CD8-positive, alpha-beta memory T cell (primary cell): ENCODE data around the gene SERPIND1. TPM values are rescaled to one million over a fixed set of nuclear protein-coding genes. Genes with fewer than 3 reads are reported as not detected.
A peak's percentile ranks its signal among the peaks of the same experiment; 100 is the strongest.
"Not testable (repeated sequence)": the region's sequence is repeated elsewhere in the genome, so short reads cannot be mapped to it uniquely, and the experiment has no call there.

Source experiments
- CTCF ChIA-PET: fragments of 350-600 bp; sonication (Branson Sonifier 250); formaldehyde crosslinking; loops from one replicate; lab custom pipeline; 2021; ENCODE audit warnings: antibody characterized with exemption; lab: Charles Lee
- POLR2A ChIA-PET: fragments of 350-600 bp; sonication (Branson Sonifier 250); formaldehyde crosslinking; loops from one replicate; lab custom pipeline; 2021; ENCODE audit warnings: antibody characterized with exemption; lab: Charles Lee
- DNase-seq, 5 donors: peaks; one replicate each; pipeline versions ENCODE4 v3.0.0 to v3.0.0-alpha.2; 2020 to 2022; ENCODE audit warnings: mixed read lengths in 1 of 5
- H3K27ac ChIP-seq: one replicate; pipeline ENCODE4 v1.7.0; 2013; ENCODE audit warnings: low read depth, mild to moderate bottlenecking, low read length, moderate library complexity
- H3K27me3 ChIP-seq: 2 replicates; pipeline ENCODE4 v1.7.0; 2013; ENCODE audit warnings: low read length, mild to moderate bottlenecking; ENCODE audit not compliant: insufficient read depth, poor library complexity, severe bottlenecking
- H3K36me3 ChIP-seq: 2 replicates; pipeline ENCODE4 v1.7.0; 2013; ENCODE audit warnings: mild to moderate bottlenecking, low read length, moderate library complexity; ENCODE audit not compliant: insufficient read depth
- H3K4me1 ChIP-seq: 2 replicates; pipeline ENCODE4 v1.7.0; 2013; ENCODE audit warnings: mild to moderate bottlenecking, low read length, moderate library complexity; ENCODE audit not compliant: insufficient read depth
- H3K4me3 ChIP-seq: 2 replicates; pipeline ENCODE4 v1.7.0; 2013; ENCODE audit warnings: mild to moderate bottlenecking, low read length
- H3K9me3 ChIP-seq: 2 replicates; pipeline ENCODE4 v1.7.0; 2013; ENCODE audit warnings: mild to moderate bottlenecking, low read length
- H3K27ac Mint-ChIP-seq, 8 donors: one replicate each; pipeline ENCODE4 v1.8.0; 2020 to 2021; ENCODE audit warnings: mixed read lengths in 8 of 8, mild to moderate bottlenecking in 6 of 8, inconsistent platforms in 3 of 8, moderate library complexity in 3 of 8
- H3K27me3 Mint-ChIP-seq, 2 donors: one replicate each; pipeline ENCODE4 v1.8.0; 2020 to 2021; ENCODE audit warnings: mixed read lengths in 2 of 2, mild to moderate bottlenecking in 1 of 2, moderate library complexity in 1 of 2
- H3K36me3 Mint-ChIP-seq, 3 donors: one replicate each; pipeline ENCODE4 v1.8.0; 2020 to 2021; ENCODE audit warnings: mixed read lengths in 3 of 3, inconsistent platforms in 1 of 3, mild to moderate bottlenecking in 1 of 3
- H3K4me1 Mint-ChIP-seq, 3 donors: one replicate each; pipeline ENCODE4 v1.8.0; 2020 to 2021; ENCODE audit warnings: mixed read lengths in 3 of 3, inconsistent platforms in 1 of 3, mild to moderate bottlenecking in 1 of 3
- H3K4me3 Mint-ChIP-seq, 7 donors: one replicate each; pipeline ENCODE4 v1.8.0; 2020 to 2021; ENCODE audit warnings: mixed read lengths in 7 of 7, mild to moderate bottlenecking in 6 of 7, moderate library complexity in 4 of 7, inconsistent platforms in 2 of 7
- H3K9me3 Mint-ChIP-seq, 5 donors: one replicate each; pipeline ENCODE4 v1.8.0; 2020 to 2022; ENCODE audit warnings: mixed read lengths in 5 of 5, mild to moderate bottlenecking in 3 of 5, moderate library complexity in 2 of 5, inconsistent platforms in 1 of 5
- polyA plus RNA-seq: library from polyadenylated mRNA; unstranded; fragments of 300-500 nt; fragmentation: Illumina TruSeq; gene quantifications from one replicate; pipeline ENCODE4 v1.2.3, GENCODE V29; 2021
- total RNA-seq, 2 experiments: library from RNA; stranded (reverse); gene quantifications; one replicate each; pipeline ENCODE4 v1.2.3, GENCODE V29; 2021

Gene SERPIND1
- total and polyA plus RNA-seq, 3 experiments from 2014 or later: 0.32 TPM; not detected in 2

GRCh38 chr22:20735356-20736162 is 38.4 kb upstream of the SERPIND1 start:
- H3K9me3 ChIP-seq, H3K4me1 ChIP-seq, POLR2A ChIA-PET, H3K4me3 ChIP-seq, H3K9me3 Mint-ChIP-seq, H3K27ac ChIP-seq, H3K27me3 Mint-ChIP-seq, H3K4me1 Mint-ChIP-seq, CTCF ChIA-PET, H3K4me3 Mint-ChIP-seq, DNase-seq, H3K36me3 ChIP-seq, H3K27me3 ChIP-seq: not testable (repeated sequence)
- Mint-ChIP-seq H3K27ac (peak overlapping the region in 3 of 8 donors; percentile 28 to 53 (median 35)), H3K36me3 (peaks cover 5 to 51% (median 12%) of the 10 kb centered on the region in 3 donors)

- CTCF ChIA-PET, H3K4me1 Mint-ChIP-seq, H3K4me1 ChIP-seq, H3K9me3 ChIP-seq, H3K4me3 ChIP-seq, DNase-seq, H3K27ac ChIP-seq, H3K9me3 Mint-ChIP-seq, H3K27me3 ChIP-seq, POLR2A ChIA-PET, H3K27me3 Mint-ChIP-seq, H3K4me3 Mint-ChIP-seq: not testable (repeated sequence)
- H3K36me3 ChIP-seq: peaks cover 14% of the 10 kb centered on the region
- Mint-ChIP-seq H3K27ac (peak overlapping the region in 1 of 8 donors; percentile 23), H3K36me3 (peaks cover 5 to 61% (median 16%) of the 10 kb centered on the region in 3 donors)
These were observed 37.0 kb upstream of the SERPIND1 start for GRCh38 chr22:20736891-20737290.

GRCh38 chr22:20738394-20739089 is 35.4 kb upstream of the SERPIND1 start:
- H3K27me3 ChIP-seq: no peaks in the 10 kb centered on the region
- no peaks in the 10 kb centered on the region for H3K4me1 Mint-ChIP-seq

DNA sequence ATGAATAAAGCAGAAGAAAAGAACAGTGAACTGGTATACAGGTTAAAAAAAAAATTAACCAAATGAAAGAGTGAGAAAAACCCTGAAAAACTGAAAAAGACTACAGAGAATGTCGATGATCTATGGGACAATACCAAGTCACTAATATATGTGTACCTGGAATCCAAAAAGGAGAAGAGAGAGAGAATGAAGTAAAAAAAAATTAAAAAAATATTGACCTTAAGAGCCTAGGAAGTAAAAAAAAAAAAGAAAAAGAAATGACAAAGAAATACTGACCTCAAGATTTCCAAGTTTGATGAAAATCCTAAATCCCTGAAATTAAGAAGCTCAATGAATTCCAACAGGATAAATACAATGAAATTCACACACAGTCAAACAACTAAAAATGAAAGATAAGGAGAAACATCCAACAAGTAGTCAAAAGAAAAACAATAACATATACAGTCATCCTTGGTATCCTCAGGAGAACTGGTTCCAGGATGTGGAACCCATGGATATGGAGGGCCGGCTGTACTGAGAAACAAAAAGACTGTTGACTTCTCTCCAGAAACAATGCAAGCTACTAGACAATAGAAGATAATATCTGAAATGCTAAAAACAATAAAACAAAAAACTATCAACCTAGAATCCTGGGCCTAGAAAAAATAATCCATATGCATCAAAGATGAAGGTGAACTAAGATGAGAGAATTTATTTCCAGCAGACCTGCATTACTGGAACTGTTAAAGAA is 33.5 kb upstream of the SERPIND1 start:
- H3K4me3 ChIP-seq: no peak overlapping the region
- Mint-ChIP-seq H3K27ac (peak overlapping the region in 3 of 8 donors; percentile 38 to 55 (median 40)), H3K27me3 (no peaks in the 10 kb centered on the region), H3K4me1 (no peaks in the 10 kb centered on the region), H3K4me3 (no peak overlapping the region), H3K9me3 (no peaks in the 10 kb centered on the region), H3K36me3 (peaks cover 5 to 79% (median 18%) of the 10 kb centered on the region in 3 donors)
- no peaks in the 10 kb centered on the region for H3K4me1 ChIP-seq
- H3K9me3 ChIP-seq: no peaks in the 10 kb centered on the region
- CTCF ChIA-PET: interaction anchor here (0.7 to 2.5 kb wide), 3 partner anchors 37 to 134 kb away, joined by 3 to 14 read pairs (median 3); no protein-coding TSS in a partner anchor
- H3K27ac ChIP-seq: no peak overlapping the region
- DNase-seq: no peak
- peaks cover 29% of the 10 kb centered on the region for H3K36me3 ChIP-seq
- POLR2A ChIA-PET: no interaction called here
- H3K27me3 ChIP-seq: no peaks in the 10 kb centered on the region

More at GRCh38 chr22:20738394-20739089, 35.4 kb upstream of the SERPIND1 start:
- no peak for DNase-seq
- H3K36me3 Mint-ChIP-seq: peaks cover 5 to 66% (median 16%) of the 10 kb centered on the region in 3 donors
- peaks cover 23% of the 10 kb centered on the region for H3K36me3 ChIP-seq
- no peaks in the 10 kb centered on the region for H3K4me1 ChIP-seq
- H3K4me3 Mint-ChIP-seq: no peak overlapping the region
- no peak overlapping the region for H3K27ac ChIP-seq
- ChIA-PET CTCF (interaction anchor here (0.7 kb wide), 1 partner anchor 110 kb away, joined by 3 read pairs; no protein-coding TSS in a partner anchor), POLR2A (no interaction called here)
- peak overlapping the region in 2 of 8 donors; percentile 48 to 50 for H3K27ac Mint-ChIP-seq
- H3K9me3 ChIP-seq: no peaks in the 10 kb centered on the region
- H3K4me3 ChIP-seq: no peak overlapping the region
- no peaks in the 10 kb centered on the region for H3K9me3 Mint-ChIP-seq
- H3K27me3 Mint-ChIP-seq: no peaks in the 10 kb centered on the region

GRCh38 chr22:20741008-20741633 is 32.8 kb upstream of the SERPIND1 start:
- no peak overlapping the region for H3K4me3 Mint-ChIP-seq
- POLR2A ChIA-PET: no interaction called here

GRCh38 chr22:20741634-20742581 is 32.0 kb upstream of the SERPIND1 start:
- H3K27me3 Mint-ChIP-seq: no peaks in the 10 kb centered on the region
- Histone ChIP-seq H3K4me3 (no peak overlapping the region), H3K4me1 (no peaks in the 10 kb centered on the region), H3K36me3 (peaks cover 35% of the 10 kb centered on the region), H3K27me3 (no peaks in the 10 kb centered on the region), H3K27ac (no peak overlapping the region), H3K9me3 (no peaks in the 10 kb centered on the region)
- H3K27ac Mint-ChIP-seq: peak overlapping the region in 1 of 8 donors; percentile 21
- ChIA-PET POLR2A (no interaction called here), CTCF (interaction anchor here (0.7 to 2.5 kb wide), 11 partner anchors 10 to 329 kb away, joined by 3 to 14 read pairs (median 4); no protein-coding TSS in a partner anchor)
- DNase-seq: peak in 3 of 5 donors; percentile 22 to 50 (median 31)
- H3K4me1 Mint-ChIP-seq: no peaks in the 10 kb centered on the region
- no peak overlapping the region for H3K4me3 Mint-ChIP-seq
- peaks cover 5 to 77% (median 18%) of the 10 kb centered on the region in 3 donors for H3K36me3 Mint-ChIP-seq
- H3K9me3 Mint-ChIP-seq: no peaks in the 10 kb centered on the region

More at GRCh38 chr22:20741008-20741633, 32.8 kb upstream of the SERPIND1 start:
- no peaks in the 10 kb centered on the region for H3K27me3 Mint-ChIP-seq
- H3K27ac Mint-ChIP-seq: peak overlapping the region in 1 of 8 donors; percentile 21
- no peak for DNase-seq
- Histone ChIP-seq H3K4me1 (no peaks in the 10 kb centered on the region), H3K9me3 (no peaks in the 10 kb centered on the region), H3K36me3 (peaks cover 29% of the 10 kb centered on the region), H3K27me3 (no peaks in the 10 kb centered on the region), H3K27ac (no peak overlapping the region), H3K4me3 (no peak overlapping the region)
- peaks cover 5 to 77% (median 16%) of the 10 kb centered on the region in 3 donors for H3K36me3 Mint-ChIP-seq
- no peaks in the 10 kb centered on the region for H3K9me3 Mint-ChIP-seq
- CTCF ChIA-PET: interaction anchor here (0.7 to 2.5 kb wide), 11 partner anchors 9 to 329 kb away, joined by 3 to 14 read pairs (median 4); no protein-coding TSS in a partner anchor
- no peaks in the 10 kb centered on the region for H3K4me1 Mint-ChIP-seq
